ENCODE measurements around the gene ABCA2.

GRCh38 chr9:137042751-137043727 lies 15.0 kb upstream of the ABCA2 start:
- TF ChIP-seq, protein P1, sequence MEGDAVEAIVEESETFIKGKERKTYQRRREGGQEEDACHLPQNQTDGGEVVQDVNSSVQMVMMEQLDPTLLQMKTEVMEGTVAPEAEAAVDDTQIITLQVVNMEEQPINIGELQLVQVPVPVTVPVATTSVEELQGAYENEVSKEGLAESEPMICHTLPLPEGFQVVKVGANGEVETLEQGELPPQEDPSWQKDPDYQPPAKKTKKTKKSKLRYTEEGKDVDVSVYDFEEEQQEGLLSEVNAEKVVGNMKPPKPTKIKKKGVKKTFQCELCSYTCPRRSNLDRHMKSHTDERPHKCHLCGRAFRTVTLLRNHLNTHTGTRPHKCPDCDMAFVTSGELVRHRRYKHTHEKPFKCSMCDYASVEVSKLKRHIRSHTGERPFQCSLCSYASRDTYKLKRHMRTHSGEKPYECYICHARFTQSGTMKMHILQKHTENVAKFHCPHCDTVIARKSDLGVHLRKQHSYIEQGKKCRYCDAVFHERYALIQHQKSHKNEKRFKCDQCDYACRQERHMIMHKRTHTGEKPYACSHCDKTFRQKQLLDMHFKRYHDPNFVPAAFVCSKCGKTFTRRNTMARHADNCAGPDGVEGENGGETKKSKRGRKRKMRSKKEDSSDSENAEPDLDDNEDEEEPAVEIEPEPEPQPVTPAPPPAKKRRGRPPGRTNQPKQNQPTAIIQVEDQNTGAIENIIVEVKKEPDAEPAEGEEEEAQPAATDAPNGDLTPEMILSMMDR (IDR thresholded peaks at IDR 0.05; ENCODE audit: insufficient read depth, low read depth, low read length) = no peak
- no peak for TF ChIP-seq EZH2 (IDR thresholded peaks at IDR 0.05; ENCODE audit: insufficient read depth, low read length)
